ENCODE measurements around the gene SLC26A11. TPM values are rescaled to one million over a fixed set of nuclear protein-coding genes. Genes with fewer than 3 reads are reported as not detected.
"Not testable (repeated sequence)": the region's sequence is repeated elsewhere in the genome, so short reads cannot be mapped to it uniquely, and the experiment has no call there.

The SLC26A11 gene
- polyA plus RNA-seq, 5 donors = 16.0 to 32.3 (median 27.0) TPM

DNA sequence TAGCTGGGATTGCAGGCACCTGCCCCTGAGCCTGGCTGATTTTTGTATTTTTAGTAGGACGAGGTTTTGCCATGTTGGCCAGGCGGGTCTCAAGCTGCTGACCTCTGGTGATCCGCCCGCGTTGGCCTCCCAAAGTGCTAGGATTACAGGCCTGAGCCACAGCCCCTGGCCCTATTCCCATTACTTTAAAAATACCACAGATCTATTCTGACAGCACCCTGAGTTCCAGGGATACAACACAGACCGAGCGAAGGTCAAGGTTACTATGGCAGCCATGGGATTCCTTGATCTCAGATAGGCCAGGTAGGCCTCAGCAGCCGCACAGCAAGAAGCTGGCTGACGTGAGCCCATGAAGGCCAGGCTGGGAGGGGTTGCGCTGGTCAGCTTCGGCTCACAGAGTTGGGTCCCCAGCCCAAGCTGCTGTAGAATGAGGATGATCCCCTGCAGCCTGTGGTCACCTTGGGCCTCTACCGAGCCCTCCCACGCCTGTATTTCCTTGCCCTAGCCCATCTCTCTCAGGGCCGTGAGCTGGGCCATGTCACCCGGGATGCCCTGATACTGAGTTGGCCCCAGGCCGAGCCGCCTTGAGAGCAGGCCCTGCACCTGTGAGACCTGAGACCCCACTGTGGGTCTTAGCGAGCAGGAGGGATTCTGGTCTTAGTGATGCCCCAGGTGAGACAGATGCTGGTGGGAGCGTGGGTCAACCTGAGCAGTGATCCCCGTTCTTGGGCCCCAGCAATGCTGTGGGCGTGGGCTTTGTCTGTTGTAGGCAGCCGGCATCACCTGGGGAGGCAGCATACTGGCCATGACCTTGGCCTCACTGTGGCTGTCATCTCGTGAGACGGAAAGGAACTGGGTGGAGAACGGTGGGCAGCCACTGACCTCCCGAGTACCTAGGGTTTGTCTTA is 23.6 kb downstream of the SLC26A11 start:
- DNase-seq = no peak

DNA sequence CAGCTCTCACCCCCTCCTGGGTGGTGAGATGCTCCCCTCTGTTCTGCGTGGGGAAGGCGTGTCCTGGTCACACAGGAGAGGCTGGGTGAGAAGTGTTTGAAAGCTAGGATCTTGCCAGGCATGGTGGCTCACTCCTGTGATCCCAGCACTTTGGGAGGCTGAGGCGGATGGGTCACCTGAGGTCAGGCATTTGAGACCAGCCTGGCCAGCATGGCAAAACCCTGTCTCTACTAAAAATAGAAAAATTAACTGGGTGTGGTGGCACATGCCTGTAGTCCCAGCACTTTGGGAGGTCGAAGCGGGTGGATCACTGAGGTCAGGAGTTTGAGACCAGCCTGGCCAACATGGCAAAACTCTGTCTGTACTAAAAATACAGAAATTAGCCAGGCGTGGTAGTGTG is 24.2 kb downstream of the SLC26A11 start:
- DNase-seq = not testable (repeated sequence)

DNA sequence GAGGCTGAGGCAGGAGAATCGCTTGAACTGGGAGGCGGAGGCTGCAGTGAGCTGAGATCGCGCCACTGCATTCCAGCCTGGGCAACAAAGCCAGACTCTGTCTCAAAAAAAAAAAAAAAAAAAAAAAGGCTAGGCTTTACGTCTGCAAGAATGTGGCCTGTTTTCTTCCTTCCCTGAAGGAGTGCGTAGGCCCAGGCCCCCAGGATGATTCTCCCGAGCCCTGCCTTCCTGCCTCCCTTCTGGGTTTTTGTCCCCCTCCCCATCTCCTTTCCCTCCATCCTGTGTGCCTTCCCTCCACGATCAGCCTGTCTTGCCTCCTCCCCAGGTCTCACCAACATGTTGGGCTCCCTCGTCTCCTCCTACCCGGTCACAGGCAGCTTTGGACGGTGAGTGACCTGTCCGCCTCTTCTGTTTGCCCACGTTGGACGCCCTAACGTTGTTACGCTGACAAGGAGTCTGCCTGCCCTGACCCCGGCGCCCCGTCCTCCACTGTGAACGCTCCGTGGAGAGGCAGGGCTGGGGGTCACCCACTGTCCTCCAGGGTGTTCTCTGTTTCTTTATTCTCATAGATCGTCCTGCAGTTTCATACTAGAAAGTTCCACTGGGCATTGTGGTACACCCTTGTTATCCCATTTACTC is 24.8 kb downstream of the SLC26A11 start:
- DNase-seq = no peak

DNA sequence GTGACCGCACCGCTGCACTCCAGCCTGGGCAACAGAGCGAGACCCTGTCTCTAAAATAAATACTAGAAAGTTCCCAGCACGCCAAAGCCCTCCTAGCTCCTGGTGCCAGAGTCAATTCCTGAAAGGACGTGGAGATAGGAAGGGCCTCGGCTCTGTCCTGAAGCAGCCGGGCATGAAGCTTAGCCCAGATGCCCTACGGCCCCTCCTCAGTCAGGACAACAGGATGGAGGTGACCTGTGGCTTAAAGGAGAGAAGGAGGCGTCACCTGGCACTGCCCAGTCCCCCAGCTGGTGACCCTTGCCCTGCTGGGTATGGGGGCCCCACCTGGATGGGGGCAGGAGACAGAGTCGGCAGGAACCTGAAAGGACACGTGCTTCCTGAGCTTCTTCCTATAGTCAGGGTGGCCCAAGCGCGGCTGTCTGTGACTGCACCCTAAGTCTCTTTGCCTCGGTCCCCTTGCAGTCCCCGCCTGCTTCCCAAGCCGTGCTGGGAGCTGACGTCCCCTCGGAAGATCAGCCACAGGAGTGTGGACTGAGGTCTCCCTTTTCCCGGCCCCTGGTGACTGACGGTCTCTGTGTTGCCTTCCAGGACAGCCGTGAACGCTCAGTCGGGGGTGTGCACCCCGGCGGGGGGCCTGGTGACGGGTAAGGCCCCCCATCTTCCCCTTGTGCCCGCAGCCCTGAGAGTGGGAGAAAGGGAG is 25.5 kb downstream of the SLC26A11 start:
- no peak for DNase-seq

DNA sequence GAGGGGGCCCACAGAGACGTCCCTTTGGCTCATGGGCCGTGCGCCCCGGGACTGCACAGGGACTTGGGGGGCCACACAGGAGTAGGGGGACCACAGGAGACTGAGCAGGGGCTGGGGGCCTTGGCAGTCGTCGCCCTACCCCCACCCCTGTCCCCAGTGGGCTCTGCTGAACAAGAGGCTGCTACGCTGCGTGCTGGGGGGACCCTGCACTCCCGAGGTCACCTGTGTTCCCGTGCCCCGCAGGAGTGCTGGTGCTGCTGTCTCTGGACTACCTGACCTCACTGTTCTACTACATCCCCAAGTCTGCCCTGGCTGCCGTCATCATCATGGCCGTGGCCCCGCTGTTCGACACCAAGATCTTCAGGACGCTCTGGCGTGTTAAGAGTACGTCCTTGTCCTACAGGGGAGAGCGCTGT is 26.0 kb downstream of the SLC26A11 start:
- DNase-seq = no peak

DNA sequence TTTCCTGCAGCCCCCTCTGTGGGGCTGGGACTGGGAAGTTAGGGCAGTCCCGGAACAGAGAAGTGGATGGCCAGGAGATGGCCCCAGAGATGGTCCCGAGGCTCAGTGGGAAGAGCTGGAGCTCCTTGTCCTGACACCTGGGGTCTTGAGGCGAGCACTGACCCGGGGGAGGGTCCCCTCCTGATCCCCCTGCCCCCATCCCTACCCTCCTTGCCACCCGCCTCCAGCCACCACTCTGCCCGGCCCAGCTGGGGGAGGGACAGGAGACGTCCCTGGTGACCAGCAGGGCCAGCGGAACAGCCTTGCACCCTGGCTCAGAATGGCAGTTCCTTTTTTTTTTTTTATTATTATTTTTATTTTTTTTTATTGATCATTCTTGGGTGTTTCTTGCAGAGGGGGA is 26.5 kb downstream of the SLC26A11 start:
- DNase-seq = no peak

DNA sequence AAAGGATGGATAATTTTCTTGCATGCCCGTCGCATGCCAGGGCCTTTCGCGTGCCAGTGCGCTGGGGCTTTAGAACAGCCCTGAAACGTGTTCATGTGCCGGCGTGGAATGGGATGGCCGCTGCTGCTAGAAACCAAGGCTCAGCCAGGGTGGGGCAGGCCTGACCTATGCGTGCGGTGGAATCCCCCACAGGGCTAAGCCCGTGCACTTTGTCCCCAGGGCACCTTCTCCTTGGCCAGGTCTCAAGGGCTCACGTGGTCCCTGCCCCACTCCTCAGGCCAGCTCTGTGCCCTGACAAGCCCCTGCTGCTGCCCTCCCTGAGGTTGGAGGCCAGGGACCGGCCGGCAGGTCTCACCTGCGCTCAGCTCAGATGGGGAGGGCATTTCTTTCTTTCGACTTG is 27.3 kb downstream of the SLC26A11 start:
- DNase-seq = no peak

DNA sequence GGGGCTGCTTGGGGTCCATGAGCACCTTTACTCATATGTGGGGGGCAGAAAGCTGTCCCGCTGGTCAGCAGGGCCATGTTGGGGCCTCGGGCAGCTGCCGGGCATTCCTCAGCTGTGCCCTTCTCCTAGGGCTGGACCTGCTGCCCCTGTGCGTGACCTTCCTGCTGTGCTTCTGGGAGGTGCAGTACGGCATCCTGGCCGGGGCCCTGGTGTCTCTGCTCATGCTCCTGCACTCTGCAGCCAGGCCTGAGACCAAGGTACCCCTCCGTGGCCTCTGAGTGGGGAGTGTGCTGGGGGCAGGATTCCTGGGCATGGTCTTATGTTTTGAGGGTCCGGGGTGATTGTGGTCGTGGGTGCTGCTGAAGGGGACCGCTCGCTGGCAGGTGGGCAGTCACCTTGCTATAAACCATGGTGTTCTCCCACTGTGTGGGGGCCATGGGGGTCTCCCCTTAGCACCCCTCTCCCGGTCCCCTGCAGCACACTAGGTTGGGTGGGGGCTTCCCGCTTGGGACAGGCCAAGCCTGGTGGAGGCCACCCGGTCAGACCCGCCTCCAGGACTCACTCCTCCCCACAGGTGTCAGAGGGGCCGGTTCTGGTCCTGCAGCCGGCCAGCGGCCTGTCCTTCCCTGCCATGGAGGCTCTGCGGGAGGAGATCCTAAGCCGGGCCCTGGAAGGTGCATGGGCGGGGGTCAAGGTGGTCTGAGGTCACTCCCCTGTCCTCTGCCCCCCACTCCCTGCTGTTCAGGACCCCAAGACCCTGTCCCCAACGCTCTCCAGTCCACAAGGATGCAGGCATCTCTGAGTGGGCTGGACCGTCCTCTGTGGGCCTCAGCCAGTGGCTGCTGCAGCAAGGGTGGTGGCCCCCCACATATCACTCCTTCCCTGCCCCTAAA is 28.0 kb downstream of the SLC26A11 start:
- DNase-seq = no peak

DNA sequence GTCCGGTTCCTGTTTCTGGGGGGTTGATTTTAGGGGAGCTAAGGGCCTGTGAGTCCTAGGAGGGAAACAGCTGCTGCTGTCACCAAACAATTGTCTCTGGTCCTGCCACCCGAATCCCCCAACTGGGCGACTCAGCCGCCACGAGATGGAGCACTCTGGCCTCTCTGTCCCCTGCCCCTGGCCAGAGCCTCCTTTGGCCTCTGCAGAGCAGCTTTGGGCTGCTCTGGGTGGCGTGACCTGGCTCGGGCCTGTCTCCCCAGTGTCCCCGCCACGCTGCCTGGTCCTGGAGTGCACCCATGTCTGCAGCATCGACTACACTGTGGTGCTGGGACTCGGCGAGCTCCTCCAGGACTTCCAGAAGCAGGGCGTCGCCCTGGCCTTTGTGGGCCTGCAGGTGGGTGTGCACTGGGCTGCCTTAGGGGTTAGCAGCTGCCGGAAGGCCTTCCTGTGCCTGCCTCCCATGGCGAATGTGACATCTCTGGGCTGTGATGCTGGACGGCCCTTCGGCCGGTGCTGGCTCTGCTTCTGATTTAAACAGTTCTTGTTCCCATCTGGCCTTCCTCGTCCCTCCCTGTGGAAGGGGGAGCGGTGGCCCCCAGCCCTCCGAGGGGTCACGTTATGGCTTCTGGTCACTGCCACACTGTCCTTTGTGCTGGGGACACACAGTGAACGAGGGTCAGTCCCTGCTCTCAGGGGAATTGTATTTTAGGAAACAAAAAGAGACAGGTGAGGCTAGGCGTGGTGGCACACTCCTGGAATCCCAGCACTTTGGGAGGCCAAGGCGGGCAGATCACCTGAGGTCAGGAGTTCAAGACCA is 28.9 kb downstream of the SLC26A11 start:
- DNase-seq = no peak

DNA sequence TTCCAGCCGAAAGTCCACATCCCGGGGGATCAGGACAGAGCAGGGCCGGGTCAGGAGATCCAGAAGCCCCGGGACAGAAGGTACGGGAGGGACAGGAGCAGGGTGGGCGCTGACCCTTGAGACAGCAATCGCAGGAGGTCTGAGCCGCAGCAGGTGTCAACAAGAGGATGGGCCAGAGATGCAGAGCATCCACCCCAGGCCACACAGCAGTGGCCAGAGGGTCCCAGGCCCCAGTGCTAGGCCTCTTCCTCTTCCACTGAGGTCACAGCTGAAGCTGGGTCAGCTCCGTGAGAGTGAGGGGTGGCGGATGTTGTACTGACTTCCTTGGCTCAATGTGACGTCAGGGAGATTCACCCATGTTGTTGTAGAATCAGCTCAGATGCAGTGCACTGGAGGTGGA is 31.7 kb downstream of the SLC26A11 start:
- no peak for DNase-seq

DNA sequence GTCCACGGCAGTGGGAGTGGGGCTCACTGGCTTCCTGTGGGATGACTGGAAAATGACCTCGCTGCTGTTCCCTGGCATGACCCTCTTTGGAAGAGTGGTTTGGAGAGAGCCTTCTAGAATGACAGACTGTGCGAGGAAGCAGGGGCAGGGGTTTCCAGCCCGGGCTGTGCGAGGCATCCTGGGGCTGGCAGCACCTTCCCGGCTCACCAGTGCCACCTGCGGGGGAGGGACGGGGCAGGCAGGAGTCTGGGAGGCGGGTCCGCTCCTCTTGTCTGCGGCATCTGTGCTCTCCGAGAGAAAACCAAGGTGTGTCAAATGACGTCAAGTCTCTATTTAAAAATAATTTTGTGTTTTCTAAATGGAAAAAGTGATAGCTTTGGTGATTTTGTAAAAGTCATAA is 32.6 kb downstream of the SLC26A11 start:
- DNase-seq = no peak

DNA sequence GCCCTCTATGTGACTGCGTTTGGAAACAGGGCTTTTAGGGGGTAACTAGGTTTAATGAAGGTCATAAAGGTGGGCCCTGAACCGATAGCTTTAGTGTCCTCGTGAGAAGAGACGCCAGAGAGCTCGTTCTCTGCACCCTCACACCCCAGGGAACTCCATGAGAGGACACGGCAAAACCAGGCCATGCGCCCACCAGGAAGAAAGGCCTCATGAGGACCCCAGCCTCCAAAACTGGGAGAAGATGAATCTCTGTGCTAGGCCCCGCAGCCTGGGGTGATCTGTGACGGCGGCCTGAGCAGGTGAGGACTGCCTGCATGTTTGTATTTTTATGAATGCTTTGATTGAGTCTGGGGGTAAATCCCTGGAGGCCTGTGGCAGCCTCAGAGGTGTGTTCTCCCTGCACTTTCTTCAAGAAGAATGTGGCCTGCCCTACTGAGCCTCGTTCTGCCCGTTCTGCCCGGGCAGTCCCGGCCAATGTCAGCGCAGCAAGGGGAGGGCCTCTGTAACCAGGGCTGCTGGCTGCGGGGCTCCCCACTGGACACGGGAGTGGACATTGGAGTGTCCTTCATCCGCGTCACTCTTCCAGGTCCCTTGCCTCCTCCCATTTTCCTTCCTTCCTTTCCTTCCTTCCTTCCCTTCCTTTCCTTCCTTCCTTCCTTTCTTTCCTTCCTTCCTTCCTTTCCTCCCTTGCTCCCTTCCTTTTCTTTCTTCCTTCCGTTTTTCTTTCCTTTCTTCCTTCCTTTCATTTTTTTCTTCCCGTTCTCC is 33.6 kb downstream of the SLC26A11 start:
- DNase-seq = no peak

DNA sequence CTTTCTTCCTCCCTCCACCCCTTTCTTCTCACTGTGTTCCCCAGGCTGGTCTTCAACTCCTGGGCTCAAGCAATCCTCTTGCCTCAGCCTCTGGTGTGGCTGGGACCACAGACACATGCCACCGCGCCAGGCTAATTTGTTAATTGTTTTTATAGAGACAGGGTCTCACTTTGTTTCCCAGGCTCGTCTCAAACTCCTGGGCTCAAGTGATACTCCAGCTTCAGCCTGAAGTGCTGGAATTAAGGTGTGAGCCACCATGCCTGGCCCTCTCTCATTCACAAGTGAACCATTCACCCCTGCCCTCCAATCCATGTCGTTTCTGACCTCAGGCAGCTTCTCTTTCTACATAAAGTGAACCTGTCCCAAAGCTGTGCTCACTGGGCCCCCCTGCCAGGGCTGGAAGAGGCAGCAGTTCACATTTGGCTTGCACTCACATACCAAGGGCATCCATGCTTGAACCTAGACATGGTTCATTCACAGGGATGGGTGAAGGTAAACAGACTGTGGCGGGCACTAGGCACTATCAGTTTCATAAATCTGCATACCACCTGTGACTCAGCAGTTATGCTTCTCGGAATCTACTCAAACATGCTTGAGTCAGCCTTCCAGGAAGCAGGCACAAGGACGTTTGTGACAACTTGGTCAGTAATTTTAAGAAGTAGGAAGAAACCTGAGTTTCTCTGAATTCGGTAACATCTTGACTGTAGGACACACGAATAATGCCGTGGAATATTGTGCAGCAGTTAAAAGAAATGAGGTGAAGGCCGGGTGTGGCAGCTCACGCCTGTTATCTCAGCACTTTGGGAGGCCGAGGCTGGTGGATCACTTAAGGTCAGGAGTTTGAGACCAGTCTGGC is 34.4 kb downstream of the SLC26A11 start:
- no peak for DNase-seq

DNA sequence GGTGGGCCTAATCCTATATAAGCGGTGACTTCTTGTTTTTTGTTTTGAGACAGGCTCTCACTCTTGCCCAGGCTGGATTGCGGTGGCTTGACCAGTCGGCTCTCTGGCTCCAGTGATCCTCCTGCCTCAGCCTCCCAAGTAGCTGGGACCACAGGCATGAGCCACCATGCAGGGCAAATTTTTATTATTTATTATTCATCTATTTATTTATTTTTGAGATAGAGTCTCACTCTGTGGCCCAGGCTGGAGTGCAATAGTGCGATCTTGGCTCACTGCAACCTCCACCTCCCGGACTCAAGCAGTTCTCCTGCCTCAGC is 35.8 kb downstream of the SLC26A11 start:
- DNase-seq = no peak

DNA sequence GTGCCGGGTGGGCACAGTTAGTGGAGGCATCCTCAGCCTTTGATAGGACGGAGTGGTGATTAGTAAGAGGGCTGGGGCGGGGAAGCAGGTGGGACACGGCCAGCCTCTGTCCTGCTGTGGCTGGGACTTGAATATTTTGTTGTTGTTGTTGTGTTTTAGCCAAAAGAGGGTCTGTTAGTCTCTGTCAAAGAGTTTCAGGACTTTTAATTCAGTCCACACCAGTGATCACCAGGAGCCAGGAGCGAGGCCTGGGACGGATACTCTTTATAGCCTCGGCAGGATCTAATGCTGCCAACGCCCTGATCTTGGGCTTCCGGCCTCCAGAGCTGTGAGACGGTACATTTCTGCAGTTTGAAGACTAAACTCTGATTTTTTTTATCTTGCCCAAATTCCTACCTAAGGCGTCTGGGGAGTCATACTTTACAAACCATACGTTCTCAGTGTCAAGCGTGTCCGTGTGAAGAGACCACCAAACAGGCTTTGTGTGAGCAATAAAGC is 37.5 kb downstream of the SLC26A11 start:
- DNase-seq = no peak

DNA sequence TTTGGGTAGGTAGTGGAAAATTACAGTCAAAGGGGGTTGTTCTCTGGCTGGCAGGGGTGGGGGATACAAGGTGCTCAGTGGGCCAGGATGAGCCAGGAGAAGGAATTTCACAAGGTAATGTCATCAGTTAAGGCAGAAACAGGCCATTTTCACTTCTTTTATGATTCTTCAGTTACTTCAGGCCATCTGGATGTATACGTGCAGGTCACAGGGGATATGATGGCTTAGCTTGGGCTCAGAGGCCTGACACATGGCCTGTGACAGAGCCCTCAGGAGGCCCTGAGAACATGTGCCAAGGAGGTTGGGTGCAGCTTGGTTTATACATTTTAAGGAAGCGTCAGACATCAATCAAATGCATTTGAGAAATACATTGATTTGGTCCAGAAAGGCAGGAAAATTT is 38.1 kb downstream of the SLC26A11 start:
- DNase-seq = not testable (repeated sequence)

DNA sequence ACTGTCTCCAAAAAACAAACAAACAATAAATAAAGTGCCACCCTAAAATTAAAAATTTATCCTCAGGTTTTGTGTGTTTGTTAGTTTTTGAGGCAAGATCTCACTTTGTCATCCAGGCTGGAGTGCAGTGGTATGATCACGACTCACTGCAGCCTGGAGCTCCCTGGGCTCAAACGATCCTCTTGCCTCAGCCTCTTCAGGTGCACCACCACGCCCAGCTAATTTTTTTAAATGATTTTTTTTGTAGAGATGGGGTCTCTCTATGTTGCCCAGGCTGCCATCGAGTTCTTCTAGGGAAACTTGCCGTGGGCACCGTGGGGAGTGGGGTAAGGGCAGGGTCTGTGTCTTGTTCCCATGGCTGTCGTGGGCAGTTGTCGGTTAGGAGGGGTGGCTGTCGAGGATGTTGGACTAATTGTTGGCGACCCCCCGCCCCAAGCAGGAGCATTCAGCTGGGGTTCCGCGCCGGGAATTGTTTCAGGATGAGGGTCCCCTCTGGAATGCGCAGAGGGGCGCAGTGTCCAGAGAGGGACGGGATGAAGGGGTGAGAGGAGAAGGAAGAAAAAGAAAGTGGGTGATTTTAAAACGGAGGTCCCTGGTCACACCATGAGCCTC is 39.3 kb downstream of the SLC26A11 start:
- DNase-seq = no peak

DNA sequence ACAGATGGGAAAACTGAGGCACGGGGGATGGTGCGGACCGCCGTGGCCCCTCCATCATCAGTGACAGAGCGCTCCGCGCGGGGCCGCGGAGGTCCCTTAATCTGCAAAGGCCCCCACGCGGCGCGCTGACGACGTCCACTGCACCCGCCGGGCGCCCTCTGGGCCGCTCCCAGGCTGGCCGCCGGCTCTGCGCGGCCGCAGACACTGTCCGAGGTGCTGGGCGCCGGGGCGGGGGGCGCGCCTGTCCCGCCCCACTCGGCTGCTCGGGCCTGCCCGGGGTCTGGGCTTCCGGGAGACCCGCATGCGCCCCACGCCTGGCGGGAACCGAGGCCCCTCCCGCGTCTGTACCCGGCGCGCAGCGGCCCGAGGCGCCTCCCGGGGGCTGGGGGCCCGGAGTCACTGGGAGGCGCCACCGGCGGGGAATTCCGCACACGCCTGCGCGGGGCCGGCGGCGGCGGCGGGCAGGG is 39.9 kb downstream of the SLC26A11 start:
- peak; percentile 65 to 70 for DNase-seq
